ENCODE measurements around the gene PABPN1.

PABPN1 gene

GRCh38 chr14:23326491-23327332 lies 5.5 kb downstream of the PABPN1 start:
- H2AFZ ChIP-seq (ENCODE audit: low read depth, low read length, severe bottlenecking) = no peak overlapping the region
- TF ChIP-seq EZH2phosphoT487 (conservative IDR thresholded peaks at IDR 0.05; ENCODE audit: low read length) (no peak), CTCF (IDR thresholded peaks at IDR 0.05; ENCODE audit: insufficient read depth, low read length, poor library complexity, severe bottlenecking) (no peak)
- H3K79me2 ChIP-seq (ENCODE audit: insufficient read depth, low read length) = peaks cover 19% of the 10 kb centered on the region
- H3F3A ChIP-seq (ENCODE audit: insufficient read depth) = peaks cover 29% of the 10 kb centered on the region
- H3K36me3 ChIP-seq (ENCODE audit: low read length) = peaks cover 13% of the 10 kb centered on the region
- no peak overlapping the region for H3K4me2 ChIP-seq (ENCODE audit: low read depth, low read length, poor library complexity, severe bottlenecking)
- H3K9me2 ChIP-seq (replicated peaks; ENCODE audit: insufficient read depth, low read length) = no peaks in the 10 kb centered on the region
- H3K27ac ChIP-seq (ENCODE audit: low read depth, low read length) = no peak overlapping the region
- no peak overlapping the region for H3K4me3 ChIP-seq (ENCODE audit: insufficient read depth, low read length, poor library complexity, severe bottlenecking)
- 0 out of 2 replicates have a peak, but pooled peaks cover 4% of the 10 kb centered on the region for H4K20me1 ChIP-seq (ENCODE audit: low read depth, low read length)
- H3K27me3 ChIP-seq (ENCODE audit: low read length) = no peaks in the 10 kb centered on the region
- H3K9me3 ChIP-seq (ENCODE audit: insufficient read depth, low read length) = no peaks in the 10 kb centered on the region
- no peak overlapping the region for H3K9ac ChIP-seq (ENCODE audit: low read length)

- Histone ChIP-seq H3K9me3 (ENCODE audit: insufficient read depth, low read length) (no peaks in the 10 kb centered on the region), H2AFZ (ENCODE audit: low read depth, low read length, severe bottlenecking) (no peak overlapping the region), H3K9ac (ENCODE audit: low read length) (no peak overlapping the region), H4K20me1 (ENCODE audit: low read depth, low read length) (no peaks in the 10 kb centered on the region), H3K4me3 (ENCODE audit: insufficient read depth, low read length, poor library complexity, severe bottlenecking) (no peak overlapping the region), H3K79me2 (ENCODE audit: insufficient read depth, low read length) (peaks cover 5% of the 10 kb centered on the region), H3F3A (ENCODE audit: insufficient read depth) (peaks cover 21% of the 10 kb centered on the region), H3K36me3 (ENCODE audit: low read length) (peaks cover 8% of the 10 kb centered on the region), H3K4me2 (ENCODE audit: low read depth, low read length, poor library complexity, severe bottlenecking) (no peak overlapping the region), H3K27me3 (ENCODE audit: low read length) (no peaks in the 10 kb centered on the region), H3K9me2 (replicated peaks; ENCODE audit: insufficient read depth, low read length) (no peaks in the 10 kb centered on the region), H3K27ac (ENCODE audit: low read depth, low read length) (no peak overlapping the region)
- no peak for TF ChIP-seq EZH2phosphoT487 (conservative IDR thresholded peaks at IDR 0.05; ENCODE audit: low read length)
- TF ChIP-seq CTCF (IDR thresholded peaks at IDR 0.05; ENCODE audit: insufficient read depth, low read length, poor library complexity, severe bottlenecking) = peak; percentile 82
Measured at GRCh38 chr14:23327947-23328744, 6.9 kb downstream of the PABPN1 start.

- Histone ChIP-seq H3K36me3 (ENCODE audit: low read length) (no peaks in the 10 kb centered on the region), H3K27ac (ENCODE audit: low read depth, low read length) (no peak overlapping the region), H3K79me2 (ENCODE audit: insufficient read depth, low read length) (no peaks in the 10 kb centered on the region), H3K27me3 (ENCODE audit: low read length) (no peaks in the 10 kb centered on the region), H3F3A (ENCODE audit: insufficient read depth) (no peaks in the 10 kb centered on the region), H3K9ac (ENCODE audit: low read length) (no peak overlapping the region), H3K4me3 (ENCODE audit: insufficient read depth, low read length, poor library complexity, severe bottlenecking) (no peak overlapping the region), H3K4me2 (ENCODE audit: low read depth, low read length, poor library complexity, severe bottlenecking) (no peak overlapping the region), H4K20me1 (ENCODE audit: low read depth, low read length) (no peaks in the 10 kb centered on the region), H3K9me3 (ENCODE audit: insufficient read depth, low read length) (peaks cover 21% of the 10 kb centered on the region; the same call in 1 of the 2 replicates), H2AFZ (ENCODE audit: low read depth, low read length, severe bottlenecking) (no peak overlapping the region), H3K9me2 (replicated peaks; ENCODE audit: insufficient read depth, low read length) (no peaks in the 10 kb centered on the region)
- TF ChIP-seq EZH2phosphoT487 (conservative IDR thresholded peaks at IDR 0.05; ENCODE audit: low read length) (no peak), CTCF (IDR thresholded peaks at IDR 0.05; ENCODE audit: insufficient read depth, low read length, poor library complexity, severe bottlenecking) (no peak)
Measured at GRCh38 chr14:23335623-23336022, 14.4 kb downstream of the PABPN1 start.

Measured in SU-DHL-6 (cell line).